K562 (cell line): ENCODE data around the gene BLOC1S3.

ENCODE experiments used
- CHCHD3 ChIP-seq: fragments of 250-450 bp; sonication (Bioruptor Pico); IDR thresholded peaks from 2 replicates; pipeline ENCODE4 v2.1.2; 2022; ENCODE audit warnings: mild to moderate bottlenecking
- TF ChIP-seq, protein P1 (sequence below), 3 experiments: IDR thresholded peaks in 2 of 3; conservative IDR thresholded peaks in 1 of 3; 2 replicates each; pipeline ENCODE4 v1.5.1; 2011 to 2012; ENCODE audit warnings: low read length in 3 of 3, mild to moderate bottlenecking in 3 of 3, control low read depth in 2 of 3, improper control_type of control experiment in 1 of 3, inconsistent platforms in 1 of 3, low read depth in 1 of 3, mixed read lengths in 1 of 3, moderate library complexity in 1 of 3; ENCODE audit not compliant: insufficient read depth in 2 of 3

DNA sequence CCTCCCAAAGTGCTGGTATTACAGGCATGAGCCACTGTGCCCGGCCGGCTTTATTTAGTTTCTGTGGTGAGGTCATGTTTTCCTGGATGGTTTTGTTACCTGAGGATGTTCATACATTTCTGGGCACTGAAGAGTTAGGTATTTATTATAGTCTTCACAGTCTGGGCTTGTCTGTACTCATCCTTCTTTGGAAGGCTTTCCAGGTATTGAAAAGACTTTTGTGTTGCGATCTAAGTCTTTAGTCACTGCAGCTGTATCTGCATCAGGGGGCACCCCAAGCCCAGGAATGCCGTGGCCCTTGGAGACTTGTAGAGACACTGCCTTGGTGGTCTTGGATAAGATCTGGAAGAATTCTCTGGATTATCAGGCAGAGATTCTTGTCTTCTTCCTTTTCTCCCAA, 12.8 kb downstream of the BLOC1S3 start:
- TF ChIP-seq, protein P1, sequence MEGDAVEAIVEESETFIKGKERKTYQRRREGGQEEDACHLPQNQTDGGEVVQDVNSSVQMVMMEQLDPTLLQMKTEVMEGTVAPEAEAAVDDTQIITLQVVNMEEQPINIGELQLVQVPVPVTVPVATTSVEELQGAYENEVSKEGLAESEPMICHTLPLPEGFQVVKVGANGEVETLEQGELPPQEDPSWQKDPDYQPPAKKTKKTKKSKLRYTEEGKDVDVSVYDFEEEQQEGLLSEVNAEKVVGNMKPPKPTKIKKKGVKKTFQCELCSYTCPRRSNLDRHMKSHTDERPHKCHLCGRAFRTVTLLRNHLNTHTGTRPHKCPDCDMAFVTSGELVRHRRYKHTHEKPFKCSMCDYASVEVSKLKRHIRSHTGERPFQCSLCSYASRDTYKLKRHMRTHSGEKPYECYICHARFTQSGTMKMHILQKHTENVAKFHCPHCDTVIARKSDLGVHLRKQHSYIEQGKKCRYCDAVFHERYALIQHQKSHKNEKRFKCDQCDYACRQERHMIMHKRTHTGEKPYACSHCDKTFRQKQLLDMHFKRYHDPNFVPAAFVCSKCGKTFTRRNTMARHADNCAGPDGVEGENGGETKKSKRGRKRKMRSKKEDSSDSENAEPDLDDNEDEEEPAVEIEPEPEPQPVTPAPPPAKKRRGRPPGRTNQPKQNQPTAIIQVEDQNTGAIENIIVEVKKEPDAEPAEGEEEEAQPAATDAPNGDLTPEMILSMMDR (IDR thresholded peaks at IDR 0.05 in 2 of 3, conservative IDR thresholded peaks at IDR 0.05 in 1 of 3; ENCODE audit: insufficient read depth in 2 of 3, low read depth in 1 of 3, low read length in 3 of 3): no peak
- no peak for TF ChIP-seq CHCHD3 (CRISPR knock-in tag)
